Progenitor cell of endocrine pancreas (in vitro differentiated cells): ENCODE results near the gene DDX27. TPM values are rescaled to one million over a fixed set of nuclear protein-coding genes. Genes with fewer than 3 reads are reported as not detected.
A peak's percentile ranks its signal among the peaks of the same experiment; 100 is the strongest.

Source experiments
- DNase-seq: peaks from one replicate; pipeline ENCODE4 v3.0.0; 2021; ENCODE audit warnings: low spot score; ENCODE audit not compliant: unreplicated experiment
- H3K27ac Mint-ChIP-seq: 2 replicates; pipeline ENCODE4 v1.8.0; 2021; ENCODE audit warnings: mild to moderate bottlenecking, moderate library complexity, mixed read lengths
- H3K27me3 Mint-ChIP-seq: 2 replicates; pipeline ENCODE4 v1.8.0; 2021; ENCODE audit warnings: mixed read lengths
- H3K36me3 Mint-ChIP-seq: 2 replicates; pipeline ENCODE4 v1.8.0; 2022; ENCODE audit warnings: mixed read lengths; ENCODE audit not compliant: insufficient read depth
- H3K4me1 Mint-ChIP-seq: 2 replicates; pipeline ENCODE4 v1.8.0; 2021; ENCODE audit warnings: low read depth, mixed read lengths
- H3K4me3 Mint-ChIP-seq: 2 replicates; pipeline ENCODE4 v1.8.0; 2021; ENCODE audit warnings: low read depth, mild to moderate bottlenecking, moderate library complexity, mixed read lengths
- H3K9me3 Mint-ChIP-seq: 2 replicates; pipeline ENCODE4 v1.8.0; 2021; ENCODE audit warnings: low read depth, mixed read lengths
- total RNA-seq: library from RNA; stranded (reverse); gene quantifications from 2 replicates; pipeline ENCODE4 v1.2.1, GENCODE V29; 2021
- TF ChIP-seq, protein P1 (sequence below): fragments of 200-600 bp; sonication (generic); IDR thresholded peaks from one replicate; pipeline ENCODE4 v1.5.0; 2021; ENCODE audit warnings: antibody characterized with exemption, mild to moderate bottlenecking; ENCODE audit not compliant: unreplicated experiment

Gene DDX27
- total RNA-seq, 1 donor from 2014 or later, result 41.7 TPM

DNA sequence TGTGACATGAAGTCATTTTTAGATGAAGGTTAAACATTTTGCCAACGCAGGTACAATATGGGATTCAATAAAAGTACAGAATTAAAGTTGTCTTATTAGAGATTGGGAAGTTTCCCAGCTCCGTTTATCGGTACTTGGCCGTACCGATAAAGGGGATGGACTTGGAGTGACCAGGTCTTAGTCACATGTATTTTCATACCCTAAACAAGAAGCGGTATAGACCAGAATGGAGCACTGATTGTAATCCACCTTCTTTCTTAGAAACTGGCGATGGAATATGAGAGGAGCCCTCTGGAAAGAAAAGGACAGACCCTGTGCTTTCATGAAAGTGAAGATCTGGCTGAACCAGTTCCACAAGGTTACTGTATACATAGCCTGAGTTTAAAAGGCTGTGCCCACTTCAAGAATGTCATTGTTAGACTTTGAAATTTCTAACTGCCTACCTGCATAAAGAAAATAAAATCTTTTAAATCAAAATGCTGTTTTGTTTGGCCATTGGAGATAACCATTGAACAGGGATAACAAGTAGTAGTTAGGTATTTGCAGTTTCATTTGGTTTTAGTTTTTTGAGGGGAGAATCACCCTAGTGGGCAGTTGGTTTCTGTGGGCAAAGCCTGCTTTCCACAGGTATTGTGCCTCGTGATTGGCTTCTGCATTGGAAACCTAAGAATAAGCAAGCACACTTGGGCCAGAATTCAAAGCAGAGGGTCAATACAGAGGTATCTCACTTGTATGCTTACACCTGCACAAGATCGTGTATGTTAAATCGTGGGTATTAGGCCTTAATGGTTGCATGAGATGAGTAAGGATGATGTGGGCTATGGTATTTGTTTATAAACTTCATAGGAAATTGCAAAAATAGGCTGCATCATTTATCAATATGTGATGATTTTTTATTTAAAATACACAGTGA is 69.8 kb downstream of the DDX27 start:
- Mint-ChIP-seq H3K27ac (peak overlapping the region; percentile 95), H3K9me3 (peaks cover 31% of the 10 kb centered on the region), H3K36me3 (peaks cover 85% of the 10 kb centered on the region), H3K27me3 (no peaks in the 10 kb centered on the region), H3K4me1 (peaks cover 32% of the 10 kb centered on the region), H3K4me3 (peak overlapping the region; percentile 28)
- TF ChIP-seq, protein P1, sequence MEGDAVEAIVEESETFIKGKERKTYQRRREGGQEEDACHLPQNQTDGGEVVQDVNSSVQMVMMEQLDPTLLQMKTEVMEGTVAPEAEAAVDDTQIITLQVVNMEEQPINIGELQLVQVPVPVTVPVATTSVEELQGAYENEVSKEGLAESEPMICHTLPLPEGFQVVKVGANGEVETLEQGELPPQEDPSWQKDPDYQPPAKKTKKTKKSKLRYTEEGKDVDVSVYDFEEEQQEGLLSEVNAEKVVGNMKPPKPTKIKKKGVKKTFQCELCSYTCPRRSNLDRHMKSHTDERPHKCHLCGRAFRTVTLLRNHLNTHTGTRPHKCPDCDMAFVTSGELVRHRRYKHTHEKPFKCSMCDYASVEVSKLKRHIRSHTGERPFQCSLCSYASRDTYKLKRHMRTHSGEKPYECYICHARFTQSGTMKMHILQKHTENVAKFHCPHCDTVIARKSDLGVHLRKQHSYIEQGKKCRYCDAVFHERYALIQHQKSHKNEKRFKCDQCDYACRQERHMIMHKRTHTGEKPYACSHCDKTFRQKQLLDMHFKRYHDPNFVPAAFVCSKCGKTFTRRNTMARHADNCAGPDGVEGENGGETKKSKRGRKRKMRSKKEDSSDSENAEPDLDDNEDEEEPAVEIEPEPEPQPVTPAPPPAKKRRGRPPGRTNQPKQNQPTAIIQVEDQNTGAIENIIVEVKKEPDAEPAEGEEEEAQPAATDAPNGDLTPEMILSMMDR, result no peak
- no peak for DNase-seq

DNA sequence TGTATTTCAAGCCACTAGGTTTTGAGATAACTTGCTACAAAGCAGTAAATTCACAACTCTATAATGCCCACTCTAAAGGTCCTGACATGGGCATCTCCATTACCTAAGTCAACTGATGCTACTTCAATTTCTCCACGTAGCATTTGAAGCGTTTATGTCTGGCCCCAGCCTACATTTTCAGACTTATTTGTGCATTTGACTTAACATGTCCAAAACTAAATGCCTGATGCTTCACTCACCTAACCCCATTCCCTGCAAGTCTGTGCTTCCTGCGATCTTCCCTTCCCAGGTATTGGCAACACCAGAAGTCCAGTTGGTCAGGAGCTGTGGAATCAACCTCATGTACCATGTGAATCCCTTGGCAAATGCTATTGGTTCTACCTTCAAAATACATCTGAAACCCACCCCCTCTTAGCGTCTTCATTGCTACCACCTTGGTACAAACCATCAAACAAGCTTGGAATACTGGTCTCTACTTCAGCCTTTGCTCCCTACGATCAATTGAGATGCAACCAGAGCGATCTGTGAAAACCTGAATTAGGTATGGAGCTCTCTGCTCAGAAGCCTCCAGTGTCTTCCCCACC is 71.5 kb downstream of the DDX27 start:
- peaks cover 73% of the 10 kb centered on the region for H3K36me3 Mint-ChIP-seq
- H3K27me3 Mint-ChIP-seq, result no peaks in the 10 kb centered on the region
- H3K4me1 Mint-ChIP-seq, result peaks cover 26% of the 10 kb centered on the region
- H3K27ac Mint-ChIP-seq, result peak overlapping the region; percentile 91
- TF ChIP-seq, protein P1, result no peak
- no peak for DNase-seq
- no peak overlapping the region for H3K4me3 Mint-ChIP-seq
- H3K9me3 Mint-ChIP-seq, result peaks cover 23% of the 10 kb centered on the region

- TF ChIP-seq, protein P1, result no peak
- no peak for DNase-seq
- H3K4me1 Mint-ChIP-seq, result peaks cover 23% of the 10 kb centered on the region
- peaks cover 68% of the 10 kb centered on the region for H3K36me3 Mint-ChIP-seq
- peak overlapping the region; percentile 91 for H3K27ac Mint-ChIP-seq
- H3K9me3 Mint-ChIP-seq, result peaks cover 18% of the 10 kb centered on the region
- no peak overlapping the region for H3K4me3 Mint-ChIP-seq
- no peaks in the 10 kb centered on the region for H3K27me3 Mint-ChIP-seq
Measured at GRCh38 chr20:49291200-49291599, 72.0 kb downstream of the DDX27 start.

DNA sequence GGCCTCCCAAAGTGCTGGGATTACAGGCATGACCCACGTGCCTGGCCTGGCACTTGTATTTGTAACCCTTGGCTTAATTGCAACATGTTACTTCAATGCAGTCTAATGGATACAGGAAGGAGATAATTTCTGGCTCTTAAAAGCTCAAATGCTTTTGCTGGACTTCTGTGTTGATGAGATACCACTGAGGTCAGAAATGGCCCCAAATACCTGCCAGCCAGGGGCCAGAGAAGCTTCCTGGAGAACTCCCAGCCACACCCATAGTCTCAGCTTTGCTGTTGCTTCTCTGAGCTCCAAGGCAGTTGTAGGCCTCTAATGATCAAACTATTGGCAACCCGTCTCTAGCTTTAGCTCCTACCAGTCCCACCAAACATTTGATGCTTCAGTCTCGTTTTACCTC is 72.8 kb downstream of the DDX27 start:
- H3K9me3 Mint-ChIP-seq, result peaks cover 11% of the 10 kb centered on the region
- no peak overlapping the region for H3K4me3 Mint-ChIP-seq
- H3K27me3 Mint-ChIP-seq, result no peaks in the 10 kb centered on the region
- peaks cover 19% of the 10 kb centered on the region for H3K4me1 Mint-ChIP-seq
- no peak overlapping the region for H3K27ac Mint-ChIP-seq
- DNase-seq, result no peak
- TF ChIP-seq, protein P1, result no peak
- H3K36me3 Mint-ChIP-seq, result peaks cover 62% of the 10 kb centered on the region

- no peaks in the 10 kb centered on the region for H3K27me3 Mint-ChIP-seq
- no peak for DNase-seq
- no peak overlapping the region for H3K4me3 Mint-ChIP-seq
- TF ChIP-seq, protein P1, result no peak
- H3K27ac Mint-ChIP-seq, result no peak overlapping the region
- peaks cover 51% of the 10 kb centered on the region for H3K36me3 Mint-ChIP-seq
- peaks cover 14% of the 10 kb centered on the region for H3K4me1 Mint-ChIP-seq
- H3K9me3 Mint-ChIP-seq, result peaks cover 5% of the 10 kb centered on the region
Measured at GRCh38 chr20:49293122-49293521, 73.9 kb downstream of the DDX27 start.

Other genes with a start within 250 kb of the DDX27 start
- 99.9 and 100 TPM in 2 replicates for gene CSE1L, start 173.1 kb upstream of the DDX27 start, total RNA-seq
- gene STAU1, start 31.1 kb upstream of the DDX27 start, total RNA-seq, result 86.5 and 93.9 TPM in 2 replicates
- 10.0 and 10.7 TPM in 2 replicates for gene ZNFX1, start 58.6 kb downstream of the DDX27 start, total RNA-seq